ENCODE data around the gene PCYT2. TPM values are rescaled to one million over a fixed set of nuclear protein-coding genes. Genes with fewer than 3 reads are reported as not detected.
A peak's percentile ranks its signal among the peaks of the same experiment; 100 is the strongest.

The PCYT2 gene
- total RNA-seq, 2 experiments from 2014 or later, result 20.5 to 22.6 TPM

GRCh38 chr17:81878294-81878693, 32.9 kb downstream of the PCYT2 start:
- Mint-ChIP-seq H3K36me3 (ENCODE audit: low read depth) (peaks cover 43% of the 10 kb centered on the region), H3K9me3 (no peaks in the 10 kb centered on the region), H3K4me1 (ENCODE audit: low read depth) (peaks cover 16% of the 10 kb centered on the region), H3K27ac (no peak overlapping the region), H3K27me3 (no peaks in the 10 kb centered on the region), H3K4me3 (no peak overlapping the region)
- ChIA-PET CTCF (interaction anchor here (3.3 kb wide), 1 partner anchor 9 kb away, joined by 13 read pairs; no protein-coding TSS in a partner anchor), POLR2A (interaction anchor here (1.3 kb wide), 1 partner anchor 9 kb away, joined by 3 read pairs; no protein-coding TSS in a partner anchor)
- ATAC-seq (no peak), DNase-seq (no peak)
- no peak for TF ChIP-seq CTCF (IDR thresholded peaks at IDR 0.05)
- intact Hi-C loops (cut with micrococcal nuclease), result no loop called here

DNA sequence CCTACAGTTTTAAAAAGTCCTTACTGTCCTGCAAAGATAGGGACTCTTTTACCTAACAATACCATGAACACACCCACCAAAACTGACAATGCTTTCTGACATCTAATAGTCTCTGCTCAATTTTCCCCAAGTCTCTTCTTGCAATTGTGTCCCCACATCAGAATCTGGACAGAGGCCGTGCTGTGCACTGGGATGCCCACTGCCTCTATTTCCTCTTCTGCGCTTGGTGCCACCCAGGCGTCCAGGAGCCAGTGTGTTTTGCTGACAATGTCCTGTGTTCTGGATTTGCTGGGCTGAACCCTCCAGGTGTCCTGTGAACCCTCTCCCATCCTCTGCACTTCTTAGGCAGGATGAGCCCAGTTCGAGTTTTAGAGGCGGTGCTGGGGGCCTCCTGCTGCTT, 33.6 kb downstream of the PCYT2 start:
- CTCF ChIA-PET, result no interaction called here
- intact Hi-C loops (cut with micrococcal nuclease), result no loop called here
- Mint-ChIP-seq H3K4me3 (no peak overlapping the region), H3K27me3 (no peaks in the 10 kb centered on the region), H3K4me1 (ENCODE audit: low read depth) (peaks cover 24% of the 10 kb centered on the region), H3K27ac (no peak overlapping the region), H3K36me3 (ENCODE audit: low read depth) (peaks cover 45% of the 10 kb centered on the region), H3K9me3 (no peaks in the 10 kb centered on the region)
- ATAC-seq (no peak), DNase-seq (no peak)
- no peak for TF ChIP-seq CTCF (IDR thresholded peaks at IDR 0.05)
- POLR2A ChIA-PET, result interaction anchor here (1.2 to 1.8 kb wide), 2 partner anchors 9 to 14 kb away, joined by 4 to 10 read pairs; partner anchors contain the start of genes ALYREF and ANAPC11

- Mint-ChIP-seq H3K27ac (peak overlapping the region; percentile 94), H3K36me3 (ENCODE audit: low read depth) (peaks cover 26% of the 10 kb centered on the region), H3K9me3 (no peaks in the 10 kb centered on the region), H3K4me3 (peak overlapping the region; percentile 84), H3K4me1 (ENCODE audit: low read depth) (peaks cover 36% of the 10 kb centered on the region), H3K27me3 (no peaks in the 10 kb centered on the region)
- DNase-seq, result peak; percentile 96
- ATAC-seq, result no peak
- no peak for TF ChIP-seq CTCF (IDR thresholded peaks at IDR 0.05)
- intact Hi-C loops (cut with micrococcal nuclease), result no loop called here
- ChIA-PET CTCF (interaction anchor here (1.0 to 1.4 kb wide), 2 partner anchors 46 to 133 kb away, joined by 3 to 4 read pairs; no protein-coding TSS in a partner anchor), POLR2A (interaction anchor here (0.6 to 7.3 kb wide), 25 partner anchors 9 to 206 kb away, joined by 3 to 73 read pairs (median 5); partner anchors contain the start of genes ALYREF, ANAPC11, DUS1L and MAFG)
These were observed 39.6 kb downstream of the PCYT2 start for GRCh38 chr17:81871387-81872230.

GRCh38 chr17:81870981-81871386, 40.2 kb downstream of the PCYT2 start, which contains the start of gene ARHGDIA:
Gene ARHGDIA, minus strand, starts transcription at chr17:81871337. Its CDS starts 1,407 bp downstream, at chr17:81869930.
- Mint-ChIP-seq H3K36me3 (ENCODE audit: low read depth) (peaks cover 27% of the 10 kb centered on the region), H3K9me3 (no peaks in the 10 kb centered on the region), H3K4me3 (peak within 1 kb of the TSS; percentile 88), H3K27me3 (no peaks in the 10 kb centered on the region), H3K27ac (peak within 1 kb of the TSS; percentile 94), H3K4me1 (ENCODE audit: low read depth) (peaks cover 39% of the 10 kb centered on the region)
- TF ChIP-seq CTCF (IDR thresholded peaks at IDR 0.05), result no peak
- peak; percentile 50 for ATAC-seq
- POLR2A ChIA-PET, result interaction anchor here (0.6 to 7.3 kb wide), 16 partner anchors 11 to 206 kb away, joined by 3 to 73 read pairs (median 5); partner anchors contain the start of genes ALYREF, ANAPC11, DCXR and DUS1L
- CTCF ChIA-PET, result interaction anchor here (1.0 to 2.2 kb wide), 4 partner anchors 9 to 167 kb away, joined by 3 to 10 read pairs (median 4); no protein-coding TSS in a partner anchor
- no peak for DNase-seq
- intact Hi-C loops (cut with micrococcal nuclease), result no loop called here

Data from activated CD8-positive, alpha-beta T cell treated with anti-CD3 and anti-CD28 coated beads for 36 hours (primary cell).